Measurements from ENCODE around the gene TMEM233.
"Not testable (repeated sequence)": the region's sequence is repeated elsewhere in the genome, so short reads cannot be mapped to it uniquely, and the experiment has no call there.

TMEM233 gene

GRCh38 chr12:119609358-119609757 lies 15.8 kb downstream of the TMEM233 start:
- DNase-seq (ENCODE audit: low read depth): no peak

GRCh38 chr12:119613319-119613936 lies 19.9 kb downstream of the TMEM233 start:
- no peak for DNase-seq (ENCODE audit: low read depth)

GRCh38 chr12:119614705-119615104 lies 21.1 kb downstream of the TMEM233 start:
- DNase-seq (ENCODE audit: low read depth): no peak

DNA sequence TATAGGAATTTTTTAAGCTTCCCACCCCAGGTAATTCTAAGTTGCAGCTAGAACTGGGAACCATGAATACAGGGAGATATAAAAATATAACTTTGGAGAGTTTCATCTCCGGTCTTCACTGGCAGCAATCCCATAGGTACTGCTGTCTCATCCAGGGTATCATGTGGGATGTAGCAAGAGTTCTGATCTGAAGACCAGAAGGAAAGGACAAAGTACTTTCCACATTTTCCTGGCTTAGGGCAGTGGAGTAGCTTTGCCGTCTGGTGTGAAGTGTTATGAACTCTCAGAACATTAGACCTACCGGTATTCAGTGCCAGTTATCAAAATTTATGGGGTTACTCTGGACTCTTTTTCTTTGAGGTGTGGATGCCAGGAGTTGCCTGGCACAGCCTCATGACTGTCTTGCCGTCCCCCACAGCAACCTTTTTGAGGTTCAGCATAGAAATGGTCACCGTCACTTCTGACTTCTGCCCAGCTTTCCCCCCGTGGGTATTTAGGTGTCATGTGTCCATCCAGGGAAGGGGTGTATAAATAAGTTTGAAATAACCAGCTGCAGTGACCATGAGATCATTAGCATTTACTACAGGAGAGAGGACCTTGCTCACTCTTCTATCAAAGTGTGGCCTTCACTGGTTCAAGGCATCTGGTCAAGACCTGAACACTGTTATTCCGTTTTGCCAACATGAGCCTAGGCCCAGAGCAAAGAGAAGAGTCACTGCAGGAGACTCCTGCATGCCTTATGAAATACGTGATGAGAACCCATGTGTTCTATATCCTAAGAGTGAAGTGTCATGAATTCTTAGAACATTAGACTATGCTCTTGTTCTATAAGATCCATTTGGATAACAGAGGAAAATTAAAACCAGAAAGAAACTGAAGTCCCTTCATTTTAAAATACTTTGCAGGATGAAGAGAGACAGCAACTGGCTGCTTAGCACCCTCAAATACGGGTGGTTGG lies 22.2 kb downstream of the TMEM233 start:
- DNase-seq (ENCODE audit: low read depth): no peak

DNA sequence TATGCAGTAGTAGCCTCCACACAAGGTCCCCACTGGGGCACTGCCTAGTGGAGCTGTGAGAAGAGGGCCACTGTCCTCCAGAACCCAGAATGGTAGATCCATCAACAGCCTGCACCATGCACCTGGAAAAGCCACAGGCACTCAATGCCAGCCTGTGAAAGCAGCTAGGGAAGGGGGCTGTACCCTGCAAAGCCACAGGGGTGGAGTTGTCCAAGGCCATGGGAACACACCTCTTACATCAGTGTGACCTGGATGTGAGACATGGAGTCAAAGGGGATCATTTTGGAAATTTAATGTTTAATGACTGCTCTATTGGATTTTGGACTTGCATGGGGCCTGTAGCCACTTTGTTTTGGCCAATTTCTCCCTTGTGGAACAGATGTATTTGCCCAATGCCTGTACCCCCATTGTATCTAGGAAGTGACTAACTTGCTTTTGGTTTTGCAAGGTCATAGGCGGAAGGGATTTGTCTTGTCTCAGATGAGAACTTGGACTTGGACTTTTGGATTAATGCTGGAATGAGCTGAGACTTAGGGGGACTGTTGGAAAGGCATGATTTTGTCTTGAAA lies 24.8 kb downstream of the TMEM233 start:
- DNase-seq (ENCODE audit: low read depth): not testable (repeated sequence)

GRCh38 chr12:119620490-119620889 lies 26.9 kb downstream of the TMEM233 start:
- DNase-seq (ENCODE audit: low read depth): no peak

DNA sequence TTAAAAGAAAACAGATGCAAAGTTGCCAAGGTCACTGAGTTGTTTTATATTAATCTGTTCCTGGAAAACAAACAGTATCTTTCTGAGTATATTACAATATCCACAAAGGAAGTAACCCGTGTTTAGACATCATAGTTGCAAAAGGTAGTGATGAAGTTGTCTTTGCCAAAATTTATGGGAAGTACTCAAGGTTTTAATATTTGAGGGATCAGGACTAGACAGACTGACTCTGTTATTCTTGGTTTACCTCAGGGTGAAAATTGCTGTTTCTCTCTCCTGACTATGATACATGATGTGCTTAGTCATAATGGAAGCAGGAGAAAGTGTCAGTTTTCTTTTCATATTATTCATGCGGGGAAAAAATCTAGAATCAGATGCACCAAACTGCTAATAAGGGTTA lies 28.3 kb downstream of the TMEM233 start:
- no peak for DNase-seq (ENCODE audit: low read depth)

- DNase-seq (ENCODE audit: low read depth): no peak
These were observed 31.4 kb downstream of the TMEM233 start for GRCh38 chr12:119624966-119625365.

GRCh38 chr12:119627019-119627643 lies 33.6 kb downstream of the TMEM233 start:
- DNase-seq (ENCODE audit: low read depth): no peak

DNA sequence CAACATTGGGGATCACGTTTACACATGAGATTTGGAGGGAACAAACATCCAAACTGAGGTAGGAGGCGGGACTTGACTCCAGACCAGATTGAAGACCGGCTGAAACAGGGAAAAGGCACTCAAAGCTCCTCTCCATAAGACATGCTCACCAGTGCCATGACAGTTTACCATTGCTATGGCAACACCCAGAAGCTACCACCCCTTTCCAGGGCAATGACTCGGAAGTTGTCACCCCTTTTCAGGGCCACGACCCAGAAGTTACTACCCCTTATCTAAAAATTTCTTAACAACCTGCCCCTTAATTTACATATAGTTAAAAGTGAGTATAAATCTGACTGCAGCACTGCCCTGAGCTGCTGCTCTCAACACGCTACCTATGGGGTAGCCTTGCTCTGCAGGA lies 34.1 kb downstream of the TMEM233 start:
- no peak for DNase-seq (ENCODE audit: low read depth)

GRCh38 chr12:119630223-119630780 lies 36.7 kb downstream of the TMEM233 start:
- DNase-seq (ENCODE audit: low read depth): no peak

GRCh38 chr12:119630962-119631550 lies 37.5 kb downstream of the TMEM233 start:
- DNase-seq (ENCODE audit: low read depth): no peak

DNA sequence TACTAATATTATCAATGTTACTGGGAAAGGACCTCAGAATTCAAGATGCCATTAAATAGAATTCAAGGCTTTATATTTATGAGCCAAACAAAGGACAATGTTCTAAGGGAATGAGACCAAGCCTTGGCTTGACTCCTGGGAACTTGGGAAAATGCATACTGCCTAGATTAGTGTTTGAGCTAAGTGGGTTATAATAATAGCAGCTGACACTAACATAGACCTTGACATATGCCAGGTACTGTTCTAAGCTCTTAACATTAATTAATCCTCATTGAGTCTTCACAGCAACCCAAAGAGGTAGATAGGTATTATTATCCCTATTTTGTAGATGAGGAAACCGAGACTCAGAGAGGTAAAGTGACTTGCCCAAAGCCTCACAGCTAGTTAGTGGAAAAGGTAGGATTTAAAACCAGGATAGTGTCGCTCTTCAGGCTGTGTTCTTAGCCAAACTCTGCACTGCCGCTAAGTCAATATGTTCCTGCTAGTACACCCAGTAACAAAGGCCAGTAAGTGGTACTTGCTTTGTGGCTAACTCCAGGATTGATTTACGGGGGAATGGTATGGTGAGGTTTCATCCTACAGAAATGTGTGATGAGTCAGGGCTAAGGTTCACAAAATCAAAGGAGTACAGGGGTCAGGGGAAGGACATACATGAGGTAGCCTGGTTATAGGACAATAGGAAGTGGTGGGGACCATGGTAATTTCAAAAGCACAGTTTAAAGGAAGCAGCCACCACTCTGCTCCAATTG lies 38.5 kb downstream of the TMEM233 start:
- no peak for DNase-seq (ENCODE audit: low read depth)

DNA sequence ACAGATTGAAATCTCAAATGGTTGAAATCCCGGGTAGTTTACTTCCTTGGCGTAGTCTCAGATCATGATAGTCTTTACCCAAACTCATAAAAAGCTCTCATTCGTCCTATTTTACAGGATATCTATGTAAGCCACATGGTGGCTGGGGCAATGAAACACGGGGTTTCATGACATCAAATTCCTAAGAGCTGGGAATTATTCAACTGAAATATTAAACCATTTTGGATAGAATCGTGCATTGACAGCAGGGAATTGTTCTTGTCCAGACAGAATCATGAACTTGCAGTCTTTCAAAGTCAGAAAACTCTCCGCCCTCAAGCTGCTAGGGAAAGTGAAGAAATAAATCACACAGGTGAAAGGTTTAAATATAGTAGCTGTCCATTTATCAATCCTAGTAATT lies 41.2 kb downstream of the TMEM233 start:
- DNase-seq (ENCODE audit: low read depth): no peak

DNA sequence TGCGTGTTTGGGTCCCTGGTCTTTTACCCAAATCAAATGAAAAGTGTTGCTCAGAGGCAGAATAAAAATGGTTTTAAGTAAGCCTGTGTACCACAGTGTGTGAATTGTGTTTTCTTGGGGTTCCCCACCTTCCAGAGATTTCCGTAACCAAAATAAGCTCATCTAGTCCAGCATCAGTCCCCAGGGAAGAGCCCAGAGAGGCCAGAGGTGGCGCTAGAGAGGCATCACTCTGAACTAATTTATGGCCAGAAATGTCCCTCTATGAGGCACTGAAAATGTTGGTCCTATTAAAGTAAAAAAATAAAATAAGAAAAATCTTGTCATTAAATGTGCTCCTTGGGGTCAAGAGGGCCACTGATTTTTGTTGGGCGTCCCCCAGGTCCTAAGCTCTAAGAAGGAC lies 49.4 kb downstream of the TMEM233 start:
- DNase-seq (ENCODE audit: low read depth): no peak

GRCh38 chr12:119644930-119645329 lies 51.4 kb downstream of the TMEM233 start:
- no peak for DNase-seq (ENCODE audit: low read depth)

DNA sequence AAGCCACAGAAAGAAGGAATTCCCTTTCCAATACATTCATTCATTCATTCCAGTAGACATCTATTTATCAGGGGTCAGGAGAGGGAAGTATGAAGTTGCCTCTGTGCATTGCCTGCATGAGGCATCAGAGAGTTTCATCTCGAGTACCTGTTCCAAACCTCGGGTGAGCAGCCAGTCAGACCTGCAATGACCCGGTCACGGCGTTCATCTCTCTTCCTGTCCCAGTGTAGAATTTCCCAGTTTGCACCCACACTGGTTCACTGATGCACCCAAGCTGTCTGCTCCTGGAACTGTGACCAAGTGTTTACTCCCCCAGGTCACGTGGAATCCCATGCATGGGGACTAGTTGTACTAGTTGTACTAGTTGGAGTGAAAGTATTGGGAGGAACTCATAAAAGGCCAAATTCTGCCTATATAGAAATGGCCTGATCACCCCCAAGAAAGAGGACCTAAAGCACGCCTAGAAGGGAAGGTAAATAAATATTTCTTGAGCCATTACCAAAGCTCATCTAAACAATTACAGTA lies 52.0 kb downstream of the TMEM233 start:
- no peak for DNase-seq (ENCODE audit: low read depth)

DNA sequence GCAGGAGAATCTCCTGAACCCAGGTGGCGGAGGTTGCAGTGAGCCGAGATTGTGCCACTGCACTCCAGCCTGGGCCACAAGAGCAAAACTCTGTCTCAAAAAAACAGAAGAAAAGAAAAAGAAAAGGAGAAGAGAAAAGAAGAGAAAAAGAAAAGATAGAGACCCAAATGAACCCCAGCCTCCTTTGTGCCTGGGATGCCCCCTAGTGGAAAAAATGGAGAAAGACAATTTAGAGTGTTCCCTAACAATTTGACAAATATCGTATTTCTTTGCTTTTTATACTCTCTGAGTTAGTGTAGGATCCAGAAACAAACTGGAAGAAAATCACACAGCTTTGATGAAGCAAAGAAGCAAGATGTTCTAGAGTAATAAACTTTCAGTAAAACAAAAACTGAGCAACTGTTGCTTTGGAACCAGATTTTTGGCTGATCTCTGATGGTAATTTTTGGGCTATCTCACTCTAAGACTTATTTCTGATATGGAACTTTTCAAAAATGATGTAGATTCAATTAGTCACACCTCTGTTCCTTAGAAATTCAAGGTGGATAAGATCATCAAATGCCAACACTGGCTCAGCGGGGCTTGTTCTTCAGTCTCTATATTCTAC lies 55.7 kb downstream of the TMEM233 start:
- DNase-seq (ENCODE audit: low read depth): no peak

GRCh38 chr12:119652665-119653064 lies 59.1 kb downstream of the TMEM233 start:
- no peak for DNase-seq (ENCODE audit: low read depth)

DNA sequence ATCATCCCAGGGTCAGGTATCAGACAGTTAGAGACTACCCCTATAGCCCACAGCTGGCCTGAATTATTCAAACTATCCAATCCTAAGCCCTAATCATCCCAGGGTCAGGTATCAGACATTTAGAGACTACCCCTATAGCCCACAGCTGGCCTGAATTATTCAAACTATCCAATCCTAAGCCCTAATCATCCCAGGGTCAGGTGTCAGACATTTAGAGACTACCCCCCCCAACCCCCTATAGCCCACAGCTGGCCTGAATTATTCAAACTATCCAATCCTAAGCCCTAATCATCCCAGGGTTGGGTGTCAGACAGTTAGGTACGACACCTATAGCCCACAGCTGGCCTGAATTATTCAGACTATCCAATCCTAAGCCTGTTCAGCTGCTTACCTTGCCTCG lies 63.4 kb downstream of the TMEM233 start:
- DNase-seq (ENCODE audit: low read depth): not testable (repeated sequence)
